NT2/D1 (cell line): ENCODE measurements around the gene ADNP2.

ENCODE experiments used
- YY1 ChIP-seq: IDR thresholded peaks from 2 replicates; pipeline ENCODE4 v1.6.1; 2011; ENCODE audit not compliant: insufficient read length, insufficient read depth
- ZNF274 ChIP-seq: IDR thresholded peaks from 2 replicates; pipeline ENCODE4 v1.6.1; 2011; ENCODE audit warnings: mild to moderate bottlenecking, low read depth, low read length

- no peak for TF ChIP-seq YY1
- no peak for TF ChIP-seq ZNF274
Measured at GRCh38 chr18:80088036-80088435, 21.0 kb upstream of the ADNP2 start.
